H1 (cell line): ENCODE measurements around the gene PRKCZ. TPM values are rescaled to one million over a fixed set of nuclear protein-coding genes. Genes with fewer than 3 reads are reported as not detected.
A peak's percentile ranks its signal among the peaks of the same experiment; 100 is the strongest.

Source experiments
- E2F6 ChIP-seq: IDR thresholded peaks from 2 replicates; pipeline ENCODE4 v1.6.1; 2012; ENCODE audit warnings: inconsistent platforms
- RFX5 ChIP-seq: IDR thresholded peaks from 2 replicates; pipeline ENCODE4 v1.6.1; 2011; ENCODE audit warnings: low read depth, low read length, improper control_type of control experiment, borderline replicate concordance
- YY1 ChIP-seq: IDR thresholded peaks from 2 replicates; pipeline ENCODE4 v1.6.1; 2011; ENCODE audit warnings: low read depth, mild to moderate bottlenecking, low read length
- polyA plus RNA-seq, 7 experiments: library from polyadenylated mRNA; depleted of rRNA in 3 of 7; stranded (reverse) in 5 of 7; unstranded in 2 of 7; fragments of >200 nt in 5 of 7; fragments of 200-250 nt in 2 of 7; gene quantifications; 1 replicate in 5 of 7; 2 replicates in 1 of 7; 4 replicates in 1 of 7; pipeline versions ENCODE4 v1.2.1 to v1.2.3, GENCODE V29; 2011 to 2013; ENCODE audit warnings: missing spikeins in 2 of 7, mixed read lengths in 2 of 7
- total RNA-seq: library from RNA; stranded (reverse); fragmentation: NEBNext Ultra II Directional; extraction: Animal tissue kit (Norgen Biotek cat#: 25700); gene quantifications from 2 replicates; pipeline ENCODE4 v1.2.1, GENCODE V29; 2021

Gene PRKCZ
- total and polyA plus RNA-seq, 2 of the 8 experiments (the other 6 are each of a cell fraction or from before 2014, with no cell fraction given) = 37.4 to 45.1 TPM

GRCh38 chr1:2229037-2229864, 179.0 kb downstream of the PRKCZ start (continued):
- TF ChIP-seq E2F6 (peak; percentile 42), RFX5 (no peak), YY1 (no peak)
